ENCODE data around the gene STAB1.

Gene STAB1

DNA sequence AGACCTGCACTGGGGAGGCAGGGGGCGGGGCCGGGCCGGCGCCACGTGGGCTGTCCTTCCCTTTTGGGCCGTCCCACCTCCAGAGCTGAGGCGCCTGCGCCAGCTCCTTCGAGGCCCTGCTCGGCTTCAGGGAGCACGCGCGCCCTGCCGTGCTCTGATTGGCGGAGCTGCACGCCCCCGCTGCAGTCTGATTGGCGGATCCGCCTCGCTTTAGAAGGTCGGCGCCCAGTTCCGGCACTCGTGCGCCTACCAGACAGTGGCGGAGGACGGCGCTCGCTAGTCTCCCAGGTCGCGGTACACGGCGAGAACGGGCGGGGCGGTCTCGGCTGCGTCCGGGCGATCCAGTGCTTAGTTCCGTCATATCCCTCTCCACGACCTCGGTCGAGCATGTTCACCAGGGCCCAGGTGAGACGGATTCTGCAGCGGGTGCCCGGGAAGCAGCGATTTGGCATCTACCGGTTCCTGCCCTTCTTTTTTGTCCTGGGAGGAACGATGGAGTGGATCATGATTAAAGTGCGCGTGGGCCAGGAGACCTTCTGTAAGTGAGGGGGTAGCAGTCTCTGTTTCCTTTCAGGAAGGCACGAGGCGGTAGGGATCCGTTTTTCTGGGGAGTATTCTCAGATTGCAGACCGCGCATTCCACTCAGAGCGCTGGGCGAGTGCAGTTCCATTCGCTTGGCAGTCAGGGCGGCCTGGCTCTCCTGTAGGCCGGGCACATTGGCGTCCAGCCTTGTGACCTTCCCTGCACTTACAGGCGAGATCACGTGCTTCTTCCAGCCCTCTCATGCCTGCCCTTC, 41.4 kb downstream of the STAB1 start, which contains the start of gene UQCC5:
Gene UQCC5 (plus strand): TSS at position 237 of the 796 bp plus-strand sequence. CDS start 151 bp downstream, at position 388.
- DNase-seq, result peak; percentile 97

DNA sequence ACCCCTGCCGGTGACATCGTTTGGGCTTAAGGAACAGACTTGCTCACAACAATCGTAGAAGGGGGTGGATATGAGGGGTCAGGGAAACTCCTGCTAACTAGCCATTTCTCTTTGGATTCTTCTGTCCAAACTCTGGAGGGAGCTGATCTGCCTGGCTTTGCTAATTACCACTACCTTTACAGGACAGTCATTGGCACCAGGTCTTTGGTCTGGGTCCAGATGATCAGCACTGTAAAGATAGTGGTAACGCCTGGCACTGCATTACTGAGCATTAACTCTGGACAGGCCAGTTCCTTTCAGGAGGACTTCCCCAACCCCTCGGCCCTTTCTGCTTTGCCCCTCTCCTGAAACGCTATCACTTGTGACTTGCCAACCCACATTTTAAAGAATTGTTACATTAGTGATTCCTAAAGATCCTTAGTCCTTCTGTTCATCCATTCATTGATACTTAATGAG, 42.1 kb downstream of the STAB1 start:
- no peak for DNase-seq

DNA sequence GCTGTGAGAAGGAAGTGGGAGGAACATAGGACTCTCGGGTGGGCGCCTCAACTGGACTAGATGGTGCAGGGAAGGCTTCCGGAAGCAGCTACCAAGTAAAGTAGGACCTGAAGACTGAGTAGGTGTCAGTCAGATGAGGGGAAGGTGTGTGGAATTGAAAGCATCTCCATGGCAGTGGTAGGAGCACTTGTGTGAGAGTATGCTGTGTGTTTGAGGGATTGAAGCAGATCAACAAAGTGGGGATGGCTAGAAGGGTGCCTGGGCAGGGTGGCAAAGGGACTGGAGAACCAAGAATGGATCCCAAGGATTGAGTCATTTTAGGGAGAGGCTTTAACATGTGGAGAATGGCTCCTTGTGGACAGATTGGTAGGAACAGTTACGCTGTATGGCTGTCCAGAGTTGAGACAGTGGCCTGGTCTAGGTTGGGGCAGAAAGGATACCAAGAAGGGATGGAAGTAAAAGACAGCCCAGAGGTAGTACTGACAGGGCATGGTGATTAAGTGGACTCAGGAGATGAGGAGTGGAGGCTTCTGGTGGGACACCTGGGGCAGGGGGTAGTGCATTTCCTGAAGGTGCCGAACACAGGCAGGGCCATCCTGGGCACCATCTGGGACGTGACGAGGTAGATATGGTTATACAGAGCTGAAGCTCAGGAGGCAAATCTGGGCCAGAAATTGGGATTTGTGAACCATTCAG, 42.7 kb downstream of the STAB1 start:
- DNase-seq, result no peak

DNA sequence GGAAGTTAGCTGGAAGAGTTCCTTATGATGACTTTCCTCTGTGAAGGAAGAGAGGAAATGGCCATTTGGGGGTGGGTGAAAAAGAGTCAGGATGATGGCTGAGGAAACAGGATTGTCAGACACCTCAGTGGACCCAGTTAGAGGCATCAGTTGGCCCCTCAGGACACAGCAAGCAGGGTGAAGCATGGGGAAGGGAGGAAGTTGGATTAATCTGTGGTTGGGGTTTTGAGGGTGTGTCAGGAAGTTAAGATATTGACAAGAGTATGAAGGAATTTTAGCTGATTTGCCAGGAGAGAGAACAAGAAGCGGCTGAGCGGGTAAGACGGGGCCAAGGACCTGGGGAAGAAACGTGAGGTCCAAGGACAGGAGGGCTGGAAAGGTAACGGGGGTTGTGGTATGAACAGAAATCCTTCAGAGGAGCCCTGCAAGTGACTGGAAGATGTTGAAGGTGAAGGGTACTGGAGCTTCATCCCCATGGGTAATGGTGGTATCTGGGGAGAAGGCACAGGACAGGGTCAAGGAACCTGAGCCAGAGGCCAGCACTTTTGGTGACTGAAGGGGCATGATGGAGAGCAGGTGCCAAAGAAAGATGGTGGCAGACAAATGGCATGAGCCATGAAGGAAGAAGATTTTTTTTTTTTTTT, 44.0 kb downstream of the STAB1 start:
- DNase-seq, result no peak

DNA sequence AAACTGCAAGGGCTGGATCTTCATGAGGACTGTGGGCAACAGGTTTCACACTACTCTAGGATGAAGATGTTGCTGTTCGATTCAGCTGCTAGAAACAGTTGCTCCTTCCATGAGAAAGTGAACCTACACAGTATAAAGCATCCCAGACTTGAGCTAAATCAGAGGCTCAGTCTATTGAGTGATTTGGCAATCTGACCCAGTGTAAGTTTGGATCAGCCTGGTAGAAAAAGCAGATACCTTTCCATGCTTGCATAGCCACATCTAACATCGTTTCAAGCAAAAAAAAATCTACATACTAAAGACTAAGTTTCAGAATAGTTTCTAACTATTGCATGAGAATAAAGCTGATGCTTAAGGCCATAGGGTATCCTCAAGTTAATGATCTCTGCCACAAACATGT, 45.9 kb downstream of the STAB1 start:
- no peak for DNase-seq

DNA sequence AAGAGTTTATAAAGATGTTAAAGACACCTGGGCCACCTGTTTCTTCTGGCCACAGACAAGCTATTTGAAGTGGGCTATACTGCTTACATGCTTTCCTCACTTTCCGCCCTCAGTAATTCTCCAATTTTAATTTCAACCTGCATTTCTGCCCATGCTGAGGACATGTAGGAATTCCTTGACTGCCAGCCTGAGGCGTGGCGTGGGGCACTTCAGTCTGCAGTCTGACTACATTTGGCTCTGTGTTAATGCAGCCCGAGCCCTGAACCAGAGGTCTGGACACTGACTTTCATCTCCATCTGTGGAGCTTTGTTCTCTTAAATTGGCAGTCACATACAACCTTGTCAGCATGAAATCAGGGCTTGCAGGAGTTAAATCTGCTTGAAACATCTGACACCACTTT, 49.8 kb downstream of the STAB1 start:
- no peak for DNase-seq

DNA sequence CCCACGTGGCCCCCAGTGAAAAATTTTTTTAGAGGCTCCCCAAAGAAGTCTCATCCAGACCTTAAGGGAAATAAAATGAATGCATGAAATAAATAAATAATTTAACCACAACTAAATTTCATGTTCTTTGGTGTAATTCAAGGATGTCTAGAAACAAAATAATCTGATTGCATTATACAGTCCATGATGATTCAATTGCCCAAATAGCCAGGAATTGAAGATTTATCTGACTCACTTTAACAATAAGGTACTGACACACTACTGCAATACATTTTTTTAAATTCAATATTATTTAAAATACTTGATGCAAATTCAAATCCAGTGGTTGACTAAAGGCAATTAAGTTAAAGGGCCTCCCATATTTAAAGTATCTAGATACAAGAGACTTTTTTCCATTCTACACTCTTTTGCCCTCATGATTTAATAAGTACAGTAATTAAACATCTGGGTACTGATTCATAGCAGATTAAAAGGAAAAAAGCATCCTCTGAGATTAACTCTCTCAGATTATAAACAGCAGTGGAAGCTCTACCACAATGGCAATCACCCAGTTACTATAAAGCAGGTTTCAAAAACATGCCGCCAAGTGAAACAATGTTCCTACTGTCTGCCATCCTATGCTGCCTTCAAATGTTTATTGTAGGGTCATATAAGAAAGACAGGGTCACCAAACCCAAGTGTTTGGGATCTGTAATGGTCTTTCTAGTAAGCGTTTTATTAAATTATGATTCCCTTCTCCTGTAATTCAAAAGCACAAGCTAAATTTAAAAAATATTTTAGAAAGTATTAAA, 51.2 kb downstream of the STAB1 start:
- DNase-seq, result no peak

DNA sequence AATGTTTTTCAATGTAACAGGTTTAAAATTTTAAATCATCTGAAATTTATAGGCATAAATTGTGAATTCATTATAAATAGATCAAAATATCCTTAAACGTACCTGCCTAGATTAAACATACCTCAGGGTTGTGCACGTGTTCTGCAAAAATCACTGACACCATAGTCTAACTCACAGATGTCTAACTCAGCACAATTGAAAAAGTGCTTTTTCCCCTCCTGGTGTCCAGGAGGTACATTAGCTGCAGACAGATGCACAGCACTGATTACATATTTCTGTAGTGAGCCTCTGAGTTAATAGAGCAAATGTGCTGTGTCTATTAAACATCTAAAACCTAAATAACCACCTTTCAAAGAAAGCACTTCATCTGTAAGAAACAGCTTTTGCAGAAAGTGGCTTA, 52.0 kb downstream of the STAB1 start:
- no peak for DNase-seq

DNA sequence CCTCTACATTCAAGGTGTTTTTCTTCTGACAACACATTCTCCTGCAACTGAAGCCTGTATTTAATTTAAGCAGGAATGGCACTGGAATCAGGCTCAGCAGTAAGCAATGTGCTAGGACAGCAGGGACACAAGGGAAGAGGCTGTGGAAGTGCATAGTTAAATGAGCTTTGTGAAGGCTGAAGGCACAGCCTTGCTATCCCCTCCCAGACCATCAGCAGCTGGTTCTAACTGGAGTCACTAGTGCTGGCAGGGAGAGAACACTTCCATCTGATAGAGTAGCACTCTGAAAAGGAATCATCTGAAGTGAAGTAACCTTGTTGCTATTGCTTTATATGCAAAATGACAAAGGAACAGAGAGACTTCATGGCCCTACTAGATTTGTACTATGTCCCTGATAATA, 56.0 kb downstream of the STAB1 start:
- no peak for DNase-seq

DNA sequence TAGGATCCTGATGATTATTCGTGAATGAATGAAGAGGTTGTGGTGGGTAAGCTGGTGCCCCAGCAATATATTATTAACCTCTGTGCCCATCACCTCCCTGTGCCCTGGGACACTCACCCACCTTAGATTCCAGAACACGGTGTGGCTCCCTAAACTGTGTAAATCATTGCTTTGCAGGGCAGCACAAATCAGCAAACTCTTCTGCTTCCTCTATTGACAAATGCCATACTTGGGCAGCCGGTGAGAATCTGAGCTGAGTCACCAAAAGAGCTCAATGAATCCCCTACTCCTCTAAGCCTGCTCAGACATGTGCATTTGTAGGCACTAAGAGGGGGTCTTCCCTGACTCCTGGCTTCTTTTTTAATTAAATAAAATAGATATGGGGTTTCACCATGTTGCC, 57.0 kb downstream of the STAB1 start:
- no peak for DNase-seq

DNA sequence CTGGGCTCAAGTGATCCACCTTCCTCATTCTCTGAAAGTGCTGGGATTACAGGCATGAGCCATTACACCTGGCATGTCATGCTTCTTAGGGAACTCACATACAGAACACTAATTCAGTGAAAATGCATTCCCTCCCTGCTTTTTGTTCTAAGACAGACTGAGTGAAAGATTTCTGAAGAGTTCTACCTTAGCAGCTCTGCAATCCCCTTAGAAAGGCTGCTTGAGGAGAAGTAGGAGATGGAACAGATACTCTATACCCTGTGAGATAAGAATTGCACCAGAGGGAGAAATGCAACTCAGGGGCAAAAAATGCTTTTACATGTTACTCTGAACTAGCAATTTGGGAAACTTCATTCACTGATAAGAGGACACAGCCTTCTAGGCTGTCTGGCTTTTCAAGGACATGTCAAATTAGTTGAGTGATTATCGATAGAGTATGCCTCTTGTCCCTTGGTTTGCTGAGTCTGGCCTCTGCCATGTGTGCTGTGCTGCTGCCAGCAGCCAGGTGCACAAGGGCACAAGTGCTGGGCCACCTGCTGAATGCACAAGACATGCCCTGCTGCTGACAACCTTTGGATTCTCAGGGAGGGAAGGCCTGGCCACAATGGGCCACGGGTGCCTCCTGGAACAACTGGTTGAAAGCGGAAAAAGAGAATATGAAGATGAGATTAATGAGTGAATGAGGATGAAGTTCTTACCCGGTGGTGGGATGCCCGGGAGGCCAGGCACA, 59.1 kb downstream of the STAB1 start:
- no peak for DNase-seq

DNA sequence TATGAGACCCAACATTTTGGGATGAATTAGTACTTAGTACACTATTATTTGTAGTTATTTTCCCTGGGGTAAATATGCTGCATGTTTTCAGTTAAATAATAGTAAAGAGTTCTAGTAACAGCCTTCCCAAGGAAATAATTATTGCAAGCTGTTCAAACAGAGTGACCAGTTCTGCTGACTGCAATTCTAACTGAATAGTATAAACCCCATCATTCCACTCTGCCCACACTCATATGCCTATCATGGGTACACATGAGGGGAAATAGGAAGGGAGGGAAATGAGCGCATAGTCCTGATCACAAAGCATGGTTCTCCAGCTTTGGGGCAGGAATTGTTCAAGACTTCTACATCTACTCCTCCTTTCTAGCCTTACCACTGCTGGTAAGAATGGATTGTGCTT, 59.9 kb downstream of the STAB1 start:
- no peak for DNase-seq

DNA sequence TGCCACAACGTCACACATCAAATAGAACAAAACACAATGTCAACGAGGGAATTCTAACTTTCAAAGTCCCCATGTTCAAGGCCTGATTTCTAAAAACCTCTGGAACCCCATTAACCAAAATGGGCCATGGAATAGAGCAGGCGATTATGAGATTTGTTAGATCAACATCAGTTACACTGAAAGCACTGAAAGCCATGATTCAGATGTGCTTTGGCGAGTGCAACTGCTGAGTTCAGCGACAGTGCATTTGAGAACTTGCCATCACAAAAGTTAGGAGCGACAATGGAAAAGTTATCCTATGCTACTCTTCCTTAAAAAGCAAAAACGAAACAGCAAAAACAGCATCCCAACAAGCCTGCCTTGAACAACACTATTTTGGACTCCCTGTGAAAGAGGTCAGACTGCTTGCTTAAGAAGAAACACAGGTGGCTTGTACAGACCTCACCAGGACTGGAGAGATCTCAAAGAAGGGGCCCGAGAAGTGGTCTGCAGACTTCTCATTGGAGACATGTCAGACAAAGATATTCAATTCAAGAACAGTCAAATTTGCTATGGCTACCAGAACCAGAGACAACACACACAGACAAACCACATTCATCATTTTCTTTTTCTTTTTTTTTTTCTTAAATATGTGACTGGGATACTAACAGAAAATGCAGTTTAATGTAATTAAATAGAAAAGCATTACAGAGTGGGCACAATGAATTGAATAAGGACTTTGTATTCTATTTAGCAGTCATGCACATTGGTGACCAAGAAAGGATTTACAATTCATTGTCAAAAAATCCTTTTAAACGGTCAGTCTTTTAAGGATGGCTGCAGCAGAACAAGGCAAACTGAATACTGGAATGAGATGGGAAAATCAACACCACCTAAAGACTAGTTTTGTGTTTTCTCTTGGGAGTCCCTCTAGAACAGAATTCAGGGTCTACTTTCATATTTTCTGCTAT, 62.1 kb downstream of the STAB1 start:
- DNase-seq, result no peak

DNA sequence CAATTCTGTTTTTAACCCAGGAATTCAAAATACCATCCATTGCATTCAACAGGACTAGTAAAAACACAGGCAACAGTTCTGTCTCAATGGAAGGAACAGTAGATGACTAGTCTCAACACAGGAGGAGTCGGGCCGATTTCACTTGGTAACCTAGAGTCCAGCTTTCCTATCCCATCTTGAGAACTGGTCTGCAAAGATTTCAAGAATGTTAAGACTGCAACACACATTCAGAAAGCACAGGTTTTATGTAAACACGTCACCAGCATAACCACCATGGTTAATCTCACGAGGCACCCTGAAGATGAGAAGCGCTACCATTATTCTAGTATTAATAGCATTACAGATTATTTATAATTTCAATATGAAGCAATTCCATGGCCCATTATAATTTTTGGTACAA, 63.3 kb downstream of the STAB1 start:
- no peak for DNase-seq

DNA sequence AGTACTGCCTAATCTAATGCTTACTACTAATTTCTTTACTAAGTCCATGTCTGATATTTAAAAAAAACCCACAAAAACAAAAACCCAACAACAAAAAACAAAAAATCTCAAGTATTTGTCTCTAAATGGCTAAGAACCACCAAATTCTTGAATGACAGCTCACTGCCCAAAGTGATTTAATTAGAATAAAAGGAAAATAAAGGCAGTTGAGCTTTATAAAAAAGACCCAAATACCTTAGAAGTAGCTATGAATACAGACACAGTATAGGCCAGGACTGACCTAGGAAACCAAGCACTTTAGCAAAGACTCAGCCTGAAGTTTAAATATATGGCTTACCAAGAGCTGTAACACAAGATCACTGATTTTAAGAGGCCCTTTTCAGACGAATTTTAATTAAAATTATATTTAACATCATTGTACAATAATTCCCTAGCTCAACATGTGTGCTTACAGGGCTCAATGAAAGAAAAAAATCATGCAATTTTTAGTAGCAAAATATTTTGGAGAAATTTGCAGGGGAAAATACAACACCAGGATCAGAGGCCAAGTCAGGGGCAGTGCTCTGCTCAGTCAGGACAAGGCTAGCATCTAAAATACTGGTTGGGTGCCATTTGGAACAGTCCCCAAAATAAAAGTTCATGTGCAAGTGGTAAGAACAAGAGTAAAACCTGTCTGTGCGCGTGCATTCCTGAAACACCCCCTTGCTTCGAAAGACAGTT, 66.0 kb downstream of the STAB1 start:
- DNase-seq, result no peak

DNA sequence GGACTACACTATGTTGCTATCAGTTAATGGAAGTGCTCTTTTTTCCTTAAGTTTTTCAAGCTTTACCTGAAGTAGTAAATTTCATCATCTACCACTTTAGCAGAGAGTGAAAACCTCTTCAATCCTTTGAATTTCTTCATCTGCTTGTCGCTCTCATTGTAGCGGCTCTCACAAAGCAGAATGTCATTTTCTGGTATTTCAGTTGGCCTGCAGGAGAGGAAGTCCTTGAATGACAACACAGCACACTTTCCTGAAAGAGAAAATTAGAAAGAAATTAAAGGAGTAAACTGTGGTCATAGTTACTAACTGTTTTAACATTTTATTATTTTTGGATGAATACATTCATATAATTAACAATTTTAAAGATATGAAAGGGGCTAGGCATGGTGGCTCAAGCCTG, 68.8 kb downstream of the STAB1 start:
- DNase-seq, result no peak

DNA sequence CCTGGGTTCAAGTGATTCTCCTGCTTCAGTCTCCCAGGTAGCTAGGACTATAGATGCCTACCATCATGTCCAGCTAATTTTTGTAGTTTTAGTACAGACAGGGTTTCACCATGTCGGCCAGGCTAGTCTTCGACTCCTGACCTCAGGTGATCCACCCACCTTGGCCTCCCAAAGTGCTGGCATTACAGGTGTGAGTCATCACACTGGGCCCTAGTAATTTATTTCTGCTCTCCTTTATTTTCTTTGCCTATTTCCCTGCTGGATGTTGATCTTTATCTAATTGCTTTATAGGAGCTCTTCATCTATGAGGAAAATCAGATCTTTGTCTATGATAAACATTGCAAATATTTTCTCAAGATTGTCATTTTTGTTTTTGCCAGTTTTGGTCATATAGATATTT, 72.9 kb downstream of the STAB1 start:
- no peak for DNase-seq

DNA sequence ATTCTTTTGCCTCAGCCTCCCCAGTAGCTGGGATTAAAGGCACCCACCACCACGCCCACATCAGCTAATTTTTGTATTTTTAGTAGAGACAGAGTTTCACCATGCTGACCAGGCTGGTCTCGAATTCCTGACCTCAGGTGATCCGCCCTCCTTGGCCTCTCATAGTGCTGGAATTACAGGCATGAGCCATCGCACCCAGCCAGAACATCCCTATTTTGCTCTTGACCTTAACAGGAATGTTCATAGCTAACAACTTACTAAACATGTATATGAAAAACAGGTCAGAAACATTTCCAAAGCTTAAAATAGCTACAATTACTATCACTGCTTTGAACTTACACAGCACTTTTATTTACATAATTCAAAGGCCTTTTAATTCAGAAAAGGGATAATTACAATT, 74.9 kb downstream of the STAB1 start:
- DNase-seq, result no peak

DNA sequence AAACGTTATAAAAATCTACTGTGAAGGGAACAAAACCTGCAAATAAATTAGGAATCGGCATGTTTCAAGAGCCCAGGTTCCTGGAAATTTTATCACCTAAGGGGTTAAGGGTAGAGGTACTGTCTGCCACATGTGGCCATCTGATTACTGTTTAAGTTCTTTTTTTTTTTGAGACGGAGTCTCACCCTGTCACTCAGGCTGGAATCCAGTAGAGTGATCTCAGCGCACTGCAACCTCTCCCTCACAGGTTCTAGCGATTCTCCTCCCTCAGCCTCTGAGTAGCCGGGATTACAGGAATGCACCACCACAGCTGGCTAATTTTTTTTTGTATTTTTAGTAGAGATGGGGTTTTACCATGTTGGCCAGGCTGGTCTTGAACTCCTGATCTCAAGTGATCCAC, 77.1 kb downstream of the STAB1 start:
- DNase-seq, result no peak
